Vagina (tissue), 2 donors: ENCODE data around the gene TMEM259.

ENCODE experiments used
- CTCF ChIP-seq, 3 experiments: fragments of 450-650 bp in 2 of 3; fragments of 200-600 bp in 1 of 3; sonication (generic) in 1 of 3; IDR thresholded peaks; one replicate each; pipeline ENCODE4 v1.5.1; 2017 to 2019; ENCODE audit warnings: antibody characterized with exemption in 3 of 3, mild to moderate bottlenecking in 2 of 3, moderate library complexity in 2 of 3
- POLR2A ChIP-seq, 2 donors: fragments of 450-650 bp; IDR thresholded peaks; one replicate each; pipeline ENCODE4 v1.6.1; 2017; ENCODE audit warnings: antibody characterized with exemption in 2 of 2, mild to moderate bottlenecking in 2 of 2, moderate library complexity in 2 of 2
- POLR2AphosphoS5 ChIP-seq, 2 donors: sonication (generic); formaldehyde crosslinking; IDR thresholded peaks; one replicate each; pipeline ENCODE4 v1.9.0; 2017; ENCODE audit warnings: antibody characterized with exemption in 2 of 2, mild to moderate bottlenecking in 2 of 2, low read depth in 1 of 2; ENCODE audit not compliant: insufficient read depth in 1 of 2

GRCh38 chr19:960601-960938 is 60.4 kb downstream of the TMEM259 start:
- TF ChIP-seq CTCF (IDR thresholded peaks at IDR 0.05), result no peak
- TF ChIP-seq POLR2AphosphoS5 (IDR thresholded peaks at IDR 0.05; ENCODE audit: insufficient read depth in 1 of 2, low read depth in 1 of 2), result no peak
- no peak for TF ChIP-seq POLR2A (IDR thresholded peaks at IDR 0.05)
